Stimulated activated CD8-positive, alpha-beta memory T cell treated with anti-CD3 and anti-CD28 coated beads, Interleukin-15, amount 100 ng/mL, for 48 hours (primary cell): ENCODE results near the gene AUTS2.

Source experiments
- DNase-seq, 2 donors: peaks; one replicate each; pipeline ENCODE4 v3.0.0-alpha.2; 2020; ENCODE audit warnings: low read depth in 2 of 2

Gene AUTS2

DNA sequence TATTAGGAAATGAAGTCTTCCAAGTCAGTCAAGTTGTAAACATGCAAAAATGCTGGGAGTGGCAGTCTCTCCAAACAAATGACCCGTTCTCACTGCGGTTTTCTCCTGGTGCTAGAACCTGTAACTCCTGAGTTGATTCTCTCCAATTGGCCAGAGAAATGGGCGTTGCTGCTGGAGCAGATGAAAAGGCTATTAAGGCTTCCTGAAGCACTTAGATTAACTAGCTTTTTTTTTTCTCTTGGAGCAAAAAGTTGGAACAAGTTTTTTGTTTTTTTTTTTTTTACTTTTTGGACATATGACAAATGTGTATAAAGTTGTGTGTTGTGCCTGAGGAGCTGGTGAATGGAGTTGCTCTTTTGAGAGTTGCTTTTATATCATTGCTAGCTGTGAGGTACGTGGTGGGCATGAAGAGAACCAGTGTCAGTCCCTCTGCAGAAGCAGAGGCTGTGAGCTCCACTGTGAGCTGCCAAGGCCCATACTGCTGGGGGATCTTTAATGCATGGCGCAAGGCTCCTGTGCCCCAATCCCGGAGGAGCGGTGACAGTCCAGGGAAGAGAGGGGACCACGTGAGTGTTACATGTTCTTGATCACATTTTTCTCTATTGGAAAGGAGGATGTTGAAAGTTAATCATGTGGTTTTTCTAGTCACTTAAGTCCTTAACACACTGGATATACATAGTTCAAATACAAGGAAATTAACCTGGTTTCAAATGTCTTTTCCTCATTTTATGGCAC is 1140.0 kb downstream of the AUTS2 start:
- no peak for DNase-seq

DNA sequence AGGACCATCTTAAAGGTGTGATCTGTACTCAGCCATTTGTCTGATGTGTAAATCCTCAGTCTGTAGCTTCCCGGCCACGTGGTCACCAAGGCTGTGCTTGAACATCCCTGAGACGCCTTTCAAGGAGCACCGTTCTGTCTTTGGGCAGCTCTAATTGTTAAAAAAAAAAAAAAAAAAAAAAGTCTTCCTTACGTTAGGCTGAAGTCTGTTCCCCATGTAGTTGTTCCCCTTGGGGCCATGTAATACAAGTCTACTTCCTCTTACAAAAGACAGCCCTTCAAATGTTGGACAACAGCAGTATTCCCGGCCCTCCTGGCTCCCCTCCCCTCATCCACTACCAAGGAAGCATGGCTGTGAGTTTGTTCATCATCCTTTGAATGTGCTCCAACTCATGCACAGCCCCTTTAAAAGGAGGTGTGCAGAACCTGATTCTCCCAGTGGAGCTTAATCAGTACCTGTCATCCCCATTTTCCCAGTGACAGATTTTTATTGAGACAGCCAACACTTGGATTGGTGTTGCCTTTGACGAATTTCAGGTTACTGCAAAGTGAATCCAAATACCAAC is 1141.5 kb downstream of the AUTS2 start:
- no peak for DNase-seq

DNA sequence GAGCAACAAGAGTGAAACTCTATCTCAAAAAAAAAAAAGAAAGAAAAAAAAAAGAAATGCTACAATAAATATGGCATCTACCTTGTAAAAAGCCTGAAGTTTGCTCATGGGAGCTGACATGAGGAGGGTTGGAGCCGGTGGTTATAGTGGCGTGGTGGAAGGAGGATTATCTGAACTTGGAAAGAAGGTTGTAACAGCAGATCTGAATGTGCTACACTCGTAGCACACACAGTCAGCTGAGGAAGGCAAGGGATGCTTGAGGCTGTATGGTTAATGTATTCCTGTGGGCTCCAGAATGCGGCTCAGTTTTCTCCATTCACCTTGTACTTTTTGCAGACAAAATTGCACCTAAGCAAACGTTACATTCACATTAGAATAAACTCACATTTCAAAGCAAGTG is 1143.4 kb downstream of the AUTS2 start:
- no peak for DNase-seq

DNA sequence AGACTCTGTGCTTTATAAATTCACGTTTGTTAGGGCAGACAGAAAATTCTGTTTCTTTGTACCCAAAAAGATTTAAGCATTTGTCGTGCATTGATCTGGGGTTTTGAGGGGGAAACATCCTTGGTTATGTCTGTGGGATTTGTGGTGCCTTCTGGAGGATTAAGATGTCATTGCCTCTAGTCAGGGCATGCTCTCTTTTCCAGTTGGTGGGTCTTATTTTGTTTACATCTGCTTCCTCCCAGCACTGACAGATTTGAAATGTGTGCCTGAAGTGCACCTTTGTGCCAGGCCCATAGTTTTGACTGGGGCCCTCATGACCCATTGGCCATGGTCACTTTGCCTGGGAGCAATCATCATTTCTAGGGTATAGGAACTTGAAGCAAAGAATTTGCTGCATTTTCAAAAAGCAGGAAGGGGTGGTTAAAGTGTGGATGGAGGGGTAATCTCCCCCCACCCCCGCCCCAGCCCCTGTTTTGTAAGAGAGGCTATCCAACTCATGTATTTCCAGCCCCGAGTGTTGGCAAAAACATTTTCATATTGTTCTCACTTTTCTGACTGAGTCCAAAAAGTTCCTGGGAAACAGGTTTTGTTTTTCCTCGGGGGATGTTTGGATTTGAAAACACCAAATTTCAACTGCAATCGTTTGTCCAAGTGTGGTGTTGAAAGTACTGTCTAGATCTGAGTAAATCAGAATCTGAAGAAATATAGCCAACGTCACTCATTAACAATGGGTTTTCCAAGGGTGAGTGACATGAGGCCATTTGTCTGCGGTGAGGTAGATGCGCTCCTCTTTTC is 1145.5 kb downstream of the AUTS2 start:
- DNase-seq = no peak

DNA sequence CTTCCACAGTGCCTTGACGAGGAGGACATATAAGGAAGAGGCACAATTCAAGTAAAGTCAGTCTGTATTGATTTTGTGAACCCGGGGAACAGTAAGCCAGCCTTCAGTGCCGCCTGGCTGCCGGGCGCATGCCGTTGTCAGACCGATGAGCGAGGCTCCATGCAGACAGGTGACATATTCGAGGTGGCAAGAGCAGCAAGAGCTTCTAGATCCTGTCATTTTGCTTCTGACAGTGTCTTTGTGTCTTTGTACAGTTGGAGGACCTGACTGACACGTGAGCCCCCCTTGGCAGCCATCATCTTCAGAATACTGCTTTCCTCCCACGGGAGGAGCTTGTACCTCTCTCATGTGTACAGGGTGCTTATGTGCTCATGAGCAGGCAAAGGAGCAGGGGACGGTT is 1146.2 kb downstream of the AUTS2 start:
- no peak for DNase-seq

DNA sequence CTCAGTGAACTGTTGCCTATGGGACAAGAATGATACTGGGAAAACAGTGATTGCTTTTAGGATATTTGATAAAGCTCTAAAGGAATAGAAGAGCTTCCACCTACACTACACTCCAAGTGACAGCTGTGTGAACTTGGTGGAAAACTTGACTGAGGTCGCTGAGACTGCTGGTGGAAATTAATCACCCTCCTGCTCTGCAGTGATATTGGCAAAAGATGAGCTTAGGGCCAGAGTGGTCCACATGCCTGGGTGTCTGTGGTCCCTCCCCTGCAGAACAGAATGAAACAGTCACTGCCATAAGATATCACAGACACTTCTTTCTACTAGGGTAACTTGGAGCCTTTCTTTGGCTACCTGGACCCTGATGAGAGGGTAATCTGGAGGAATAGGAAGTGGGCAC is 1151.6 kb downstream of the AUTS2 start:
- no peak for DNase-seq

DNA sequence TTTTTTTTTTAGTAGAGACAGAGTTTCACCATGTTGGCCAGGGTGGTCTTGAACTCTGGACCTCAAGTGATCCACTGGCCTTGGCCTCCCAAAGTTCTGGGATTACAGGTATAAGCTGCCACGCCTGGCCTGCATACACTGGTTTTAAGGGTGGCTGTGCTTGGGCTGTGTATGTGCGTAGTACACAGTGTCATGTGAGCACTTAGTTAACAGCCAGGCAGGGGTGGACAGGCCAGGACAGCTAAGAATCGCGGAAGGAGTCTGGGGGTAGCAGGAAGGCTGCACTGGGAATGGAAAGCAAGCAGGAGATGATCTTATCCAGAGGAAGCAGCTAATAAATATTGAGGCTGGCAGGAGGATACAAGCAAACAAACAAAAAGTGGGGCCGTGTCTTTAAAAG is 1153.6 kb downstream of the AUTS2 start:
- DNase-seq = no peak

DNA sequence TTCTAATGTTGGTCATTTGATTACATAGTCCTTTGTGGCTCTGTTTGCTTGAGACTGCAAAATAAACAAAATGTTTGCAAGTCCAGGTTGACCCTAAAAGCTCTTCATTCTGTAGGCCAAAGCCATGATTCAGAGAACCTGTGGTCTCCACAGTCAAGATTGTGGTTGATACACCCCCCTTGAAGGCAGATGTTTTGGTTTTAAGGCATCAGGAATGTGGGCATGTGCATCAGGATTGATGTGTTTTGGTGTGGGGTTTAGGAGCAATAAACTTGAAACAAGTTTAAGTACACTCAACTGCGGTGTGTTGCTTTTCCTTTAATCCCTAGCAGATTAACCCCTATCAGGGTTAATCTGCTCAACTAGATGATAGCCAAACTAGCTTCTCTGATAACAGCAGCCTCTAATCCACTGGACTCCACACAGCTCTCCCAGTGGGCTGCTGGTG is 1154.5 kb downstream of the AUTS2 start:
- no peak for DNase-seq

DNA sequence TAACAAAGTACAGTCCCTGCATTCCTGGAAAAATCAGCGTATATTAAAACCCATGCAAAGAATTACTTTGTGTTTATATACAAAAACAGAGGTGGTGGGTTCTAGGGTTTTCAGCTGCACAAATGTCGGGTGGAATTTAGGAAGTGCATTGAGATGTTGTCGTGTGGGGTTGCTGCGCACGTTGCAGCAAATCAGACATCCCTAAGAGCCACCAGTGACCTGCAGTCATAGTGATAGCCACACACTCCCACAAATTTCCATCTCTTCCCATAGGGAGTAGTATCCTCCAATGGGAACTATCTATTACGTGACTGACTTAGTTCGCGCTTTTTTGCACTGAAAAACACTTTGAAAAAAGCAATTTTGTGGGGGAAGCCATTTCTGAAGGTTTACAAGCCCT is 1158.5 kb downstream of the AUTS2 start:
- no peak for DNase-seq

DNA sequence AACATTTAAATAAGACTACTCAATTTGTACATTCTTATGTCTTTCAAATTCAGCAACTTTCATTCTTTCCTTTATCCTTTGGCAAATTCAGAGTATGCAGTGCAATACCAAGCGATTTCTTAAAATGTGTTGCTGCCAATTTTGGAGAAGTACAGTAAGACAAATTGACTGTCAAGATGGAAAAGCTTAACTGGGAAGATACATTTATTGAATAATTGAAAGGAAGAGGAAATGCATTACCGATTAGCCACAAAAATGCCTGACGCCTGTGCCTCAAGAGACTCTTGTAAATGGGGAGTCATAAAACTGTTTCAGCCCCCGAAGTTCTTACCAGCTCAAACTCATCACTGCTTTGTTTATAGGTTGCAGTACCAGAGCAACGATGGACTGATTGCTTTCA is 1160.4 kb downstream of the AUTS2 start:
- no peak for DNase-seq

DNA sequence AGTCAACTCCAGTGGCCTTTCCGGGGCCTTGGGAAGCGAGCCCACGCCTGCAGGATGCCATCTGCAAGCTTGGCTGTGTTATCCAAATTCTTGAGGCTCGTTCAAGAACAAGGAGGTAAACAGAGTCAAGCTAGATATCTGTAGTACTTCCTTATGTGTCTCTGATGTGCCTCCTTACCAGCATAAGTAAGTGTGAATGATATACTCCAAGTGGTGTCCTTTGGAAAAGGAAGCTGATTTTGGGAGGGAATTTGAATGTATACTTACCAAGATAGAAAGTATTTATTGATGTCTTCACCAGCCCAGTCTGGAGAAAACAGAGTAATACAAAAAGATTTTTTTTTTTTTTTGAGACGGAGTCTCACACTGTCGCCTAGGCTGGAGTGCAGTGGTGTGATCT is 1161.4 kb downstream of the AUTS2 start:
- no peak for DNase-seq

DNA sequence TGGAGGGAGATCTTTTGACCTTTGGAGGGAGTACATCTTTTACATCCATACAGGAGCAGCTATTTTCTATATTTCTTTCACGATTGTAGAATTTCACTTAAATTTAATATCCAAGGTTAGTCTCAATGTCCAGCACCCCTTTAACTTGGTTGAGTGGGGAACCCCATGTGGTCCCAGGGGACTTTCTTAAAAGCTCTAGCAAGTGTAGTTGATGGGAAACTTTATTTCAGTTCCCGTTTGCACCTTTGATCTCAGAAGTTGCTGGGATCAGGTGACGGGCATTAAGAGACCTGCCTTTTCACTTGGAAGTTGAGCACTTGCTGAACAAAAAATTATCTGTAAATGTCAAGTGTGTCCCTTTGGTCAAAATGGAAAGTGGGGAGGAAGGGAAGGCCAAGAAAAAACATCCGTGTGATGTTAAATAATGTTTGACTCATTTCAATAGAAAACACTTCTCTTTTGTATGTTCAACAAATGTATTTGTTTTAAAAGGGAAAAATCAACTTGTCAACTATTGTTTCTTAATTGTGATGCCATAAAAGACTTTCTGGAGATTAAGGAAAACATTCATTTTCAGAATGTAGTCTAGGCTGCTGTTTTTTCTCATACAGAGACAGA is 1163.5 kb downstream of the AUTS2 start:
- no peak for DNase-seq

DNA sequence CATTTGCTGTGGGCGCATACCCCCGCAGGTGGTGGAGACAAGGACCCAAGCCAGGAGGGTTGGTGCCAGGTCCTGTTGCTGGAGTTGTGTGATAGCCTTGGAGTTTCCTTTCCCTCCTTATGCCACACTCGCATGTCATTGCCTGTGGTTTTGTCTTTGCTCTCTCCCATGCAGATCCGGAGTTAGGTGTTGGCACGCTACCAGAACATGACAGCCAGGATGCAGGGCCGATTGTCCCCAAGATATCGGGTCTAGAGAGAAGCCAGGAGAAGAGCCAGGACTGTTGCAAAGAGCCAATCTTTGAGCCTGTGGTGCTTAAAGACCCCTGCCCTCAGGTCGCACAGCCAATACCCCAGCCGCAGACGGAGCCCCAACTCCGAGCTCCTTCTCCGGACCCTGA is 1164.4 kb downstream of the AUTS2 start:
- DNase-seq = no peak

DNA sequence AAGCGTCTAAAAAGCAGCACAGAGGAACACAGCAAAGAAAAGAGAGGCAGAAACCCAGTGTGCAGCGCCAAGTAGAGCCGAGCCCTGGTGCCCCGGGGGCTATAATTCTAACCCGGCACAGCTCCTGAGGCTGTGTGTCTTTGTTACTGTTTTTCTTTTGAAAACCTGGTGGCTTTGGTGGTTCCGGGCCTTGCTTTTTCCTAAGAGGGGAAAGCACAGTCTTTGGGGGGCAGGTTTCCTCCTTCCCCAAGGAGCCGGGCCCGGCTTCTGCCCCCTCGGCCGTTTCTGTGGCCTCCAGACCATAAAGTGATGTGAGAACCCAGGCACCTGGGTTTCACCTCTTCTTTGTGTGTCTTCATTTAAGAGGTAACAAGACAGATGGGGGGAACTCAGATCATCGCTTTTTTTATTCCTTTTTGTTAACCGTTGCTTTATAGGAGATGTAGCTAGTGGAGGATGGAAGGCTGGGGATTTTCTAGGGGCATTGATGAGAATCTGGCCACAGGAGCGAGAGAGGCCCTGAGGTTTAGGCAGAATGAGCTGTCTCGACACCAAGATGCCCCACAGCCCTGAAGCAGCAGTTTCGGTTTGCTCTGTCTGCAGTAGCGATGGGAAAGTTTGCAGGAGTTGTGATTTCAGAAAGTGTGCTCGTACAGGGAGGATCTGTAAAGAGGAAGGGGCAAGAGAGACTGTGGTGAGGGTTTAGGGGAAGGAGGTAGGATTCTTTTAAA is 1165.9 kb downstream of the AUTS2 start:
- peak in 1 of 2 donors; percentile 12 for DNase-seq

DNA sequence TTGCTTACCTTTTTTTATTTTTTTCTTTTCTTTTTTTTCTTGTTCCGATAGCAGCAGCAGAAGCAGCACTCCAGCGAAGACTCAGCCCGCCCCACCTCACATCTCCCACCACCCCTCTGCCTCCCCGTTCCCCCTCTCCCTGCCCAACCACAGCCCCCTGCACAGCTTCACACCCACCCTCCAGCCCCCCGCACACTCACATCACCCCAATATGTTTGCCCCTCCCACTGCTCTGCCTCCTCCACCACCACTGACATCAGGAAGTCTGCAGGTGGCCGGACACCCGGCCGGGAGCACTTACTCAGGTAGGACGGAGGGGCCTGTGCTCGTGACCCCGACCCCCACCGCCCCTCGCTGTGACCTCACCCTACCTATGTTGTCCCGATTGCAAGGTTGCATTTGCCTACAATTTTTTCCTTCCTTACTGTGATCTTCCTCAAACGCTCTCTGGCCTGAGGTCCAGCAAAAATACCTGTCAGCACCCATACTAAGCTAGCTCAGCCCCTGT is 1166.5 kb downstream of the AUTS2 start:
- no peak for DNase-seq

DNA sequence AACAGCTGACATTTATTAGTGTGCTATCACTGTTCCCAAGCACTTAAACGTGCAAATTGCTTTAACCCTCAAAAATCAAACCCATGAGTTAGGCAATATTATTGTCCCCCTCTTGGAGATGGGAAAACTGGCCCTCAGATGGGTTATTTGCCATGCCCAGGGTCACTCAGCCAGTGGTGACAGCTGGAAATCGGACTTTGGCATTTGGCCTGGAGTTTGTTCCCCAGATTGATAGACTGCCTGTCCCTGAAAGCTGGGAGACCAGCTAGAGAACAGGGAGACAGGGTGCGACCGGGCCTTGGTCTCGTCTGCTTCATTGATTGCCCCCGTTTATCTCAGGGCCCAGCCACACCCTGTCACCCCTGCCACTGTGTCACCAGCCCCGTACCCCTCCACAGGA is 1167.4 kb downstream of the AUTS2 start:
- no peak for DNase-seq

DNA sequence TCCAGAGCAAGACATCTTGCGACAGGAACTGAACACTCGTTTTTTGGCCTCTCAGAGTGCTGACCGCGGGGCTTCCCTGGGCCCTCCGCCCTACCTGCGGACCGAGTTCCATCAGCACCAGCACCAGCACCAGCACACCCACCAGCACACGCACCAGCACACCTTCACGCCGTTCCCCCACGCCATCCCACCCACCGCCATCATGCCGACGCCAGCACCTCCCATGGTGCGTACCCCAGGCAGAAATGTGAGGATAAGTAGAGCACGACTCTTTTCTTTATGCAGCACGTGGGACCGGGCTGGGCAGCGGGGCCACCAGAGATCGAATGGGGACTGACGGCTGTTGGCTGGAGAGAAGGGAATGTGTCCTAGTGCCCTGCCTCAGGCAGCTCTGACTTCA is 1167.8 kb downstream of the AUTS2 start:
- DNase-seq = no peak

DNA sequence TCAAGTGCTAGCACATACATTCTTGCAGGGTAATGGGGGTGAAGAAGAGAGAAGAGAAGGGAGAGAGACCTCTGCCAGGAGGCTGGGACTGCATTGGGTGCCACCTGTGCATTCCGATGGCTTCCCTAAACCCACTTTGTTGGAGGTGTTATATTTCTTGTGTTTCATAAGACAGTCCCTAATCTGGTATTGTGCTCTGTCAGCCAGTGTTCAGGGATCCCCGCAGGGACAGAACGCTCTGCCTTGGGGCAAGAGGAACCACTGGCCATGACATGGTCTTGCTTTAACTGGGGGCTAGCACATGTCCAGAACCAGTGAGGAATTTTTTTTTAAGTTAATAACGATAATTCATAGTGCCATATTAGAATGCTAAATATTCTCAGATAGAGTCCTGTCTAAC is 1168.4 kb downstream of the AUTS2 start:
- DNase-seq = no peak

DNA sequence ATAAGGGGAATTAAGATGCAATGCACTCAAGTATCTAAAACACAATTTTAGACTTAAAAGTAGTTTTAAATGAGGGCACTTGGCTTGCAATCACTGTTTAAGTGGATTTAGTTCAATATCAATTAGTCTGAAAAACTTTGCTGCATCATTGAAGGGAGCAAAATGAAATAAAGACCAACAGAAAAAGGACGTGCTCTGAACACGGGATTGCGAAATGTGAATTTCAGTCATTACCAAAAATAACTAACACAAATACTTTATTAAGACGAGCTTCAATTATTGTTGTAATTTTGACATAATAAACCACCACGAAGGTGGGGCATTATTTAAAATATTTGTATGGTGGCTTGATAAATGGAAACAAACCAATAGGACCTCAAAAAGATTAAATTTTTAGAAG is 1171.9 kb downstream of the AUTS2 start:
- DNase-seq = no peak

DNA sequence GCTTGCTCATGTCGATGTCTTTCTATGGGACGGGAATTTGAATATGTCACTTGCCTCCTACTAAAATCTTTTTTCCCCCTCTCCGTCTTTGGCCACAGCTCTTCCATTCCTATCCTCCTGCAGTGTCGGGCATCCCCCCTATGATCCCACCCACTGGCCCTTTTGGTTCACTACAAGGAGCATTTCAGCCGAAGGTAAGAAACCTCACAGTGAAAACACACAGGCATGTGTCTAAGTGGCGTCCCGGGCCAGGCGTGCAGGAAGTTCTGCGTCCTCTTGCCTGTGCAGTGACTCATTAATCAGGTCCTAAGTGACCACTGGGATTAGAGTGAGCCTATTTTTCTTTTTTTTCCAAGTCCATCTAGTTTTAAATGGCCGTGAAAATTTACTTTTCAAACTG is 1173.2 kb downstream of the AUTS2 start:
- DNase-seq = no peak

DNA sequence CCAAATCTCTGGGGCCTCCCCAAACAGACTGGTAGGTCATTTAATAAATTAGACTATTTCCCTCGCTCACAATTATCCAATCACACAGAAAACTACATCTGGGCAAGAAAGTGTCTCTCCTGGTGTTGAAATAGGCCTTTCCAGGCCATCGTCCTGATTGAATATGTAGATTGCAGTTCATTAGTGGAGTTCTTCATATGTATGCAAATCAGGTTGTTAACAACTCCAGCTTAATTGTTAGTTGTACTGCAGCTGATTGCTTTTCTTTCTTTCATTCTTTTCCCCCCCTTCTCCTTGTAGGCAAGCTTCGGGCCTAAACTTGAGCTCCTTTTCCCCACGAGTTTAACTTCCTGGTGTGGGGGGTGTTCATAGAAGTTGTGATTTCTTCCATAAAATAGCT is 1174.6 kb downstream of the AUTS2 start:
- DNase-seq = no peak

DNA sequence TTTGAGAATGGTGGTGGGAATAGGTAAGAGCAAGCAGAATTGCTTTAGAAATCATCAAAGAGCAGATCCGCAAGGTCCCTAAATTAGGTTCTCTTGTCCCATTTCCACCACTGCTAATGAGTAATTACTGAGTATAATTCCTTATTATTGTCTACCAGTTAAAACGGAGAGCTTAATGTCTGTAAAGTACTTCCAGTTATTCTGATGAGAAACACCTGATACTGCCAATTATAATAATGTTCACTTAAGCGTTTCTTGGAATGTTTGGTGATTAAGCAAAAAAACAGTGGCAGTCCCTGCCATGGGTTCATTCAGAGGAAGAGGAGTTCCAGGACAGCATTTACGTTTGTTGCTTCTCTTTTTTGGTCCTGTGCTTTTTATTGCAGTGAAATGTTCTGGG is 1175.1 kb downstream of the AUTS2 start:
- DNase-seq = no peak
